A673 (cell line): ENCODE measurements around the gene ADGRE2. TPM values are rescaled to one million over a fixed set of nuclear protein-coding genes. Genes with fewer than 3 reads are reported as not detected.

Experiments
- BruUV-seq: library from RNA; stranded (reverse); fragments of 400-500 nt; replicated peaks from 2 replicates; lab custom pipeline; 2021; lab: Mats Ljungman, UMichigan
- CTCF ChIA-PET: fragments of 300-600 bp; sonication (Branson Sonifier 250); formaldehyde crosslinking; loops from one replicate; lab custom pipeline; 2022; ENCODE audit warnings: antibody characterized with exemption; lab: Charles Lee
- POLR2A ChIA-PET: fragments of 300-600 bp; sonication (Branson Sonifier 250); formaldehyde crosslinking; loops from one replicate; lab custom pipeline; 2022; ENCODE audit warnings: antibody characterized with exemption; ENCODE audit not compliant: low non-redundant PET; lab: Charles Lee
- DNase-seq: peaks from one replicate; pipeline ENCODE4 v3.0.0-alpha.2; 2015; ENCODE audit warnings: low spot score
- H3K27ac ChIP-seq: fragments of 200-600 bp; sonication (generic); 2 replicates; pipeline ENCODE4 v1.5.1; 2016; ENCODE audit warnings: mixed run types, low read depth, mild to moderate bottlenecking, mixed read lengths, antibody characterized with exemption, low read length; ENCODE audit not compliant: poor library complexity, severe bottlenecking
- H3K27me3 ChIP-seq: fragments of 200-600 bp; sonication (generic); replicated peaks from 2 replicates; pipeline ENCODE4 v1.6.1; 2017; ENCODE audit warnings: mixed run types, low read depth, mild to moderate bottlenecking, mixed read lengths, antibody characterized with exemption, low read length; ENCODE audit not compliant: insufficient read depth, poor library complexity
- H3K36me3 ChIP-seq: fragments of 200-600 bp; sonication (generic); 2 replicates; pipeline ENCODE4 v1.6.1; 2016; ENCODE audit warnings: mixed run types, mild to moderate bottlenecking, mixed read lengths, antibody characterized with exemption, low read length; ENCODE audit not compliant: insufficient read depth, poor library complexity, severe bottlenecking
- H3K4me1 ChIP-seq: fragments of 200-600 bp; sonication (generic); 2 replicates; pipeline ENCODE4 v1.6.1; 2017; ENCODE audit warnings: mixed run types, mild to moderate bottlenecking, mixed read lengths, antibody characterized with exemption, low read length; ENCODE audit not compliant: insufficient read depth, poor library complexity, severe bottlenecking
- H3K4me3 ChIP-seq: fragments of 200-600 bp; sonication (generic); 2 replicates; pipeline ENCODE4 v1.5.1; 2016; ENCODE audit warnings: low read depth, mixed run types, mild to moderate bottlenecking, mixed read lengths, low read length; ENCODE audit not compliant: poor library complexity, severe bottlenecking
- H3K9me3 ChIP-seq: fragments of 200-600 bp; sonication (generic); 2 replicates; pipeline ENCODE4 v1.6.1; 2016; ENCODE audit warnings: mixed run types, low read depth, mild to moderate bottlenecking, mixed read lengths, antibody characterized with exemption, low read length; ENCODE audit not compliant: poor library complexity, severe bottlenecking
- CTCF ChIP-seq: fragments of 300-800, 200-600 bp; sonication (generic); conservative IDR thresholded peaks from 2 replicates; pipeline ENCODE4 v1.5.1; 2017; ENCODE audit warnings: low read depth, mild to moderate bottlenecking, antibody characterized with exemption, low read length, moderate library complexity, mixed read lengths
- EZH2 ChIP-seq: fragments of 200-600 bp; sonication (generic); IDR thresholded peaks from 2 replicates; pipeline ENCODE4 v1.6.1; 2017; ENCODE audit warnings: borderline replicate concordance, low read depth, mild to moderate bottlenecking, mixed read lengths, antibody characterized with exemption, low read length; ENCODE audit not compliant: poor library complexity, severe bottlenecking
- intact Hi-C: fragments of 100-400 bp; cut with micrococcal nuclease; formaldehyde crosslinking; loops from one replicate; pipeline ENCODE4 v1.10.0; 2022; ENCODE audit not compliant: unreplicated experiment
- total RNA-seq: library from RNA; stranded (reverse); gene quantifications from 2 replicates; pipeline ENCODE4 v1.2.3, GENCODE V29; 2021

ADGRE2 gene
- total RNA-seq, 1 experiment from 2014 or later = 0.19 TPM

GRCh38 chr19:14735915-14736314 lies 42.4 kb downstream of the ADGRE2 start:
- no peak for TF ChIP-seq EZH2
- TF ChIP-seq CTCF = no peak
- Histone ChIP-seq H3K27me3 (no peaks in the 10 kb centered on the region), H3K27ac (no peak overlapping the region), H3K4me1 (no peaks in the 10 kb centered on the region), H3K4me3 (no peak overlapping the region), H3K9me3 (peaks cover 4% of the 10 kb centered on the region), H3K36me3 (no peaks in the 10 kb centered on the region)
- intact Hi-C loops = no loop called here
- POLR2A ChIA-PET = no interaction called here
- no TSS peak for BruUV-seq
- no peak for DNase-seq
- CTCF ChIA-PET = no interaction called here

- Histone ChIP-seq H3K4me1 (no peaks in the 10 kb centered on the region), H3K9me3 (peaks cover 4% of the 10 kb centered on the region), H3K4me3 (no peak overlapping the region), H3K27ac (no peak overlapping the region), H3K36me3 (no peaks in the 10 kb centered on the region), H3K27me3 (no peaks in the 10 kb centered on the region)
- POLR2A ChIA-PET = no interaction called here
- intact Hi-C loops = no loop called here
- CTCF ChIA-PET = no interaction called here
- BruUV-seq = no TSS peak
- TF ChIP-seq CTCF (no peak), EZH2 (no peak)
- DNase-seq = no peak
Measured at GRCh38 chr19:14733574-14733973, 44.8 kb downstream of the ADGRE2 start.

- CTCF ChIA-PET = no interaction called here
- Histone ChIP-seq H3K36me3 (no peaks in the 10 kb centered on the region), H3K4me1 (no peaks in the 10 kb centered on the region), H3K27ac (no peak overlapping the region), H3K4me3 (no peak overlapping the region), H3K9me3 (peaks cover 4% of the 10 kb centered on the region), H3K27me3 (no peaks in the 10 kb centered on the region)
- TF ChIP-seq CTCF (no peak), EZH2 (no peak)
- POLR2A ChIA-PET = no interaction called here
- no TSS peak for BruUV-seq
- intact Hi-C loops = no loop called here
- no peak for DNase-seq
Measured at GRCh38 chr19:14732510-14732909, 45.9 kb downstream of the ADGRE2 start.
